ENCODE data around the gene CDKN2AIPNL. TPM values are rescaled to one million over a fixed set of nuclear protein-coding genes. Genes with fewer than 3 reads are reported as not detected.

CDKN2AIPNL gene
- total RNA-seq, 1 experiment from 2014 or later: 63.0 TPM

DNA sequence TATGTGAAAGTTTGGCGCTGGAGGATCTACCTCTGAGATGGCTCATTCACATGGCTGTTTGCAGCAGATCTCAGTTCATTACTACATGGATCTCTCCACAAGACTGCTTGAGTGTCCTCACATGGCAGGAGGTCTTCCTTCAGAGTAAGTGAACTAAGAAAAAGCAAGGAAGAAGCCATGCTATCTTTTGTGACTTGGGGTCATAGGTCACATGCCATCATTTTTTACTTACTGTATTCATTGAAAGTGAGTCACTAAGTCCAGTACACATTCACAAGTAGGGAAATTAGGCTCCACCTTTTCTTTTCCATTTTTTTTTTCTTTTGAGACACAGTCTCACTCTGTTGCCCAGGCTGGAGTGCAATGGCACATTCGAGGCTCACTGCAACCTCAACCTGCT lies 8.7 kb upstream of the CDKN2AIPNL start:
- Histone ChIP-seq H2AFZ (ENCODE audit: low read depth, low read length, poor library complexity, severe bottlenecking) (no peak overlapping the region), H3K9me2 (ENCODE audit: insufficient read depth) (0 out of 2 replicates have a peak, but pooled peaks cover 3% of the 10 kb centered on the region), H3K4me1 (ENCODE audit: control insufficient read depth in 1 of 2, insufficient read depth in 2 of 2, low read length in 2 of 2) (peaks cover 0 to 5% of the 10 kb centered on the region in 2 experiments; a peak in 2 of 4 replicates), H4K20me1 (ENCODE audit: insufficient read depth) (no peaks in the 10 kb centered on the region), H3K27me3 (ENCODE audit: insufficient read depth, low read length) (no peaks in the 10 kb centered on the region), H3K79me2 (ENCODE audit: insufficient read depth, low read length) (no peaks in the 10 kb centered on the region), H3K4me2 (ENCODE audit: low read length) (no peak overlapping the region), H3K36me3 (ENCODE audit: control insufficient read depth in 1 of 2, insufficient read depth in 2 of 2, low read length in 2 of 2) (no peaks in the 10 kb centered on the region), H3K9me3 (ENCODE audit: control insufficient read depth in 1 of 2, insufficient read depth in 1 of 2, low read depth in 1 of 2, low read length in 2 of 2) (peaks cover 0 to 6% of the 10 kb centered on the region in 2 experiments; a peak in 1 of 4 replicates), H3K27ac (ENCODE audit: low read depth, low read length) (no peak overlapping the region), H3K9ac (ENCODE audit: low read length) (no peak overlapping the region), H3K4me3 (replicated peaks in 1 of 2; ENCODE audit: low read depth in 1 of 2, low read length in 2 of 2) (no peak overlapping the region)
- ChIA-PET POLR2A (no interaction called here), CTCF (no interaction called here), RAD21 (ENCODE audit: low non-redundant PET in 1 of 2, low total read pairs in 2 of 2, uncharacterized antibody in 2 of 2, unreplicated experiment in 2 of 2) (no interaction called here)
- DNase-seq (ENCODE audit: low read depth, low spot score): no peak
- no peak for ATAC-seq
- no peak for TF ChIP-seq SIN3A (IDR thresholded peaks at IDR 0.05; ENCODE audit: low read depth)
- TF ChIP-seq, protein P1, sequence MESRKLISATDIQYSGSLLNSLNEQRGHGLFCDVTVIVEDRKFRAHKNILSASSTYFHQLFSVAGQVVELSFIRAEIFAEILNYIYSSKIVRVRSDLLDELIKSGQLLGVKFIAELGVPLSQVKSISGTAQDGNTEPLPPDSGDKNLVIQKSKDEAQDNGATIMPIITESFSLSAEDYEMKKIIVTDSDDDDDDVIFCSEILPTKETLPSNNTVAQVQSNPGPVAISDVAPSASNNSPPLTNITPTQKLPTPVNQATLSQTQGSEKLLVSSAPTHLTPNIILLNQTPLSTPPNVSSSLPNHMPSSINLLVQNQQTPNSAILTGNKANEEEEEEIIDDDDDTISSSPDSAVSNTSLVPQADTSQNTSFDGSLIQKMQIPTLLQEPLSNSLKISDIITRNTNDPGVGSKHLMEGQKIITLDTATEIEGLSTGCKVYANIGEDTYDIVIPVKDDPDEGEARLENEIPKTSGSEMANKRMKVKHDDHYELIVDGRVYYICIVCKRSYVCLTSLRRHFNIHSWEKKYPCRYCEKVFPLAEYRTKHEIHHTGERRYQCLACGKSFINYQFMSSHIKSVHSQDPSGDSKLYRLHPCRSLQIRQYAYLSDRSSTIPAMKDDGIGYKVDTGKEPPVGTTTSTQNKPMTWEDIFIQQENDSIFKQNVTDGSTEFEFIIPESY (IDR thresholded peaks at IDR 0.05; ENCODE audit: extremely low read depth, insufficient replicate concordance, low read length): no peak
- TF ChIP-seq, protein P2, sequence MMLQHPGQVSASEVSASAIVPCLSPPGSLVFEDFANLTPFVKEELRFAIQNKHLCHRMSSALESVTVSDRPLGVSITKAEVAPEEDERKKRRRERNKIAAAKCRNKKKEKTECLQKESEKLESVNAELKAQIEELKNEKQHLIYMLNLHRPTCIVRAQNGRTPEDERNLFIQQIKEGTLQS (IDR thresholded peaks at IDR 0.05): no peak
- TF ChIP-seq, protein P3, sequence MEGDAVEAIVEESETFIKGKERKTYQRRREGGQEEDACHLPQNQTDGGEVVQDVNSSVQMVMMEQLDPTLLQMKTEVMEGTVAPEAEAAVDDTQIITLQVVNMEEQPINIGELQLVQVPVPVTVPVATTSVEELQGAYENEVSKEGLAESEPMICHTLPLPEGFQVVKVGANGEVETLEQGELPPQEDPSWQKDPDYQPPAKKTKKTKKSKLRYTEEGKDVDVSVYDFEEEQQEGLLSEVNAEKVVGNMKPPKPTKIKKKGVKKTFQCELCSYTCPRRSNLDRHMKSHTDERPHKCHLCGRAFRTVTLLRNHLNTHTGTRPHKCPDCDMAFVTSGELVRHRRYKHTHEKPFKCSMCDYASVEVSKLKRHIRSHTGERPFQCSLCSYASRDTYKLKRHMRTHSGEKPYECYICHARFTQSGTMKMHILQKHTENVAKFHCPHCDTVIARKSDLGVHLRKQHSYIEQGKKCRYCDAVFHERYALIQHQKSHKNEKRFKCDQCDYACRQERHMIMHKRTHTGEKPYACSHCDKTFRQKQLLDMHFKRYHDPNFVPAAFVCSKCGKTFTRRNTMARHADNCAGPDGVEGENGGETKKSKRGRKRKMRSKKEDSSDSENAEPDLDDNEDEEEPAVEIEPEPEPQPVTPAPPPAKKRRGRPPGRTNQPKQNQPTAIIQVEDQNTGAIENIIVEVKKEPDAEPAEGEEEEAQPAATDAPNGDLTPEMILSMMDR (IDR thresholded peaks at IDR 0.05 in 2 of 3, conservative IDR thresholded peaks at IDR 0.05 in 1 of 3; ENCODE audit: borderline replicate concordance in 1 of 3, insufficient read depth in 1 of 3, low read depth in 2 of 3, low read length in 2 of 3): no peak
- TF ChIP-seq POLR2AphosphoS5 (IDR thresholded peaks at IDR 0.05; ENCODE audit: low read depth, low read length): no peak
- no peak for TF ChIP-seq EZH2 (IDR thresholded peaks at IDR 0.05)
- BruUV-seq (replicated peaks): no TSS peak
- intact Hi-C loops (cut with micrococcal nuclease): no loop called here
